GM21737 (cell line): Measurements from ENCODE around the gene RPL26.

Experiments used
- ATAC-seq: cut with Tn5 transposase; IDR thresholded peaks from one replicate; pipeline ENCODE4 v1.9.1; 2021; ENCODE audit warnings: mild to moderate bottlenecking, moderate library complexity; ENCODE audit not compliant: unreplicated experiment

The RPL26 gene

GRCh38 chr17:8383143-8383822 lies at the start of gene RPL26:
RPL26 (minus strand) TSS chr17:8383193; CDS start chr17:8382310, 883 bp downstream.
- peak; percentile 87 for ATAC-seq

- ATAC-seq = no peak
Observed at GRCh38 chr17:8430966-8431365, 48.0 kb upstream of the RPL26 start.

- no peak for ATAC-seq
Observed at GRCh38 chr17:8426802-8427201, 43.8 kb upstream of the RPL26 start.

- ATAC-seq = no peak
Observed at GRCh38 chr17:8426094-8426720, 43.2 kb upstream of the RPL26 start.

GRCh38 chr17:8421571-8421970 lies 38.6 kb upstream of the RPL26 start:
- ATAC-seq = no peak

- no peak for ATAC-seq
Observed at GRCh38 chr17:8420041-8420934, 37.3 kb upstream of the RPL26 start.

GRCh38 chr17:8419305-8419704 lies 36.3 kb upstream of the RPL26 start:
- no peak for ATAC-seq

- no peak for ATAC-seq
Observed at GRCh38 chr17:8418471-8418870, 35.5 kb upstream of the RPL26 start.

GRCh38 chr17:8417806-8418205 lies 34.8 kb upstream of the RPL26 start:
- ATAC-seq = no peak

- ATAC-seq = no peak
Observed at GRCh38 chr17:8413938-8414337, 30.9 kb upstream of the RPL26 start.

- ATAC-seq = no peak
Observed at GRCh38 chr17:8413328-8413727, 30.3 kb upstream of the RPL26 start.

GRCh38 chr17:8412089-8412488 lies 29.1 kb upstream of the RPL26 start:
- ATAC-seq = no peak

- ATAC-seq = no peak
Observed at GRCh38 chr17:8410883-8411238, 27.9 kb upstream of the RPL26 start.

- no peak for ATAC-seq
Observed at GRCh38 chr17:8409966-8410882, 27.2 kb upstream of the RPL26 start.

GRCh38 chr17:8408371-8408770 lies 25.4 kb upstream of the RPL26 start:
- ATAC-seq = no peak

- no peak for ATAC-seq
Observed at GRCh38 chr17:8406174-8406573, 23.2 kb upstream of the RPL26 start.

- ATAC-seq = no peak
Observed at GRCh38 chr17:8405499-8406016, 22.6 kb upstream of the RPL26 start.

- no peak for ATAC-seq
Observed at GRCh38 chr17:8402921-8403536, 20.0 kb upstream of the RPL26 start.

GRCh38 chr17:8401107-8401506 lies 18.1 kb upstream of the RPL26 start:
- no peak for ATAC-seq

GRCh38 chr17:8398980-8399379 lies 16.0 kb upstream of the RPL26 start:
- ATAC-seq = no peak
